ACC112 (cell line): Measurements from ENCODE around the gene FAM151A.

Source experiments
- H2AFZ ChIP-seq: fragments of 200-600 bp; sonication (generic); one replicate; pipeline ENCODE4 v1.6.0; 2017; ENCODE audit warnings: antibody characterized with exemption, low read length; ENCODE audit not compliant: unreplicated experiment
- H3K27ac ChIP-seq: fragments of 200-600 bp; sonication (generic); 2 replicates; pipeline ENCODE4 v1.5.1; 2014; ENCODE audit warnings: low read depth, mild to moderate bottlenecking, antibody characterized with exemption, low read length, moderate library complexity
- H3K27me3 ChIP-seq: fragments of 200-600 bp; sonication (generic); 2 replicates; pipeline ENCODE4 v1.6.1; 2014; ENCODE audit warnings: mild to moderate bottlenecking, antibody characterized with exemption, low read length, moderate library complexity, mixed read lengths; ENCODE audit not compliant: insufficient read depth
- H3K36me3 ChIP-seq: fragments of 200-600 bp; sonication (generic); 2 replicates; pipeline ENCODE4 v1.6.1; 2016; ENCODE audit warnings: mild to moderate bottlenecking, antibody characterized with exemption, low read length, moderate library complexity, mixed read lengths; ENCODE audit not compliant: insufficient read depth
- H3K4me1 ChIP-seq: fragments of 200-600 bp; sonication (generic); one replicate; pipeline ENCODE4 v1.6.1; 2016; ENCODE audit warnings: low read length, mixed read lengths; ENCODE audit not compliant: insufficient read depth, unreplicated experiment, control insufficient read depth
- H3K4me3 ChIP-seq: fragments of 200-600 bp; sonication (generic); 2 replicates; pipeline ENCODE4 v1.5.1; 2014; ENCODE audit warnings: mild to moderate bottlenecking, low read depth, low read length
- H3K79me2 ChIP-seq: fragments of 200-600 bp; sonication (generic); one replicate; pipeline ENCODE4 v1.6.0; 2016; ENCODE audit warnings: low read length; ENCODE audit not compliant: control insufficient read depth, unreplicated experiment, insufficient read depth

The FAM151A gene

DNA sequence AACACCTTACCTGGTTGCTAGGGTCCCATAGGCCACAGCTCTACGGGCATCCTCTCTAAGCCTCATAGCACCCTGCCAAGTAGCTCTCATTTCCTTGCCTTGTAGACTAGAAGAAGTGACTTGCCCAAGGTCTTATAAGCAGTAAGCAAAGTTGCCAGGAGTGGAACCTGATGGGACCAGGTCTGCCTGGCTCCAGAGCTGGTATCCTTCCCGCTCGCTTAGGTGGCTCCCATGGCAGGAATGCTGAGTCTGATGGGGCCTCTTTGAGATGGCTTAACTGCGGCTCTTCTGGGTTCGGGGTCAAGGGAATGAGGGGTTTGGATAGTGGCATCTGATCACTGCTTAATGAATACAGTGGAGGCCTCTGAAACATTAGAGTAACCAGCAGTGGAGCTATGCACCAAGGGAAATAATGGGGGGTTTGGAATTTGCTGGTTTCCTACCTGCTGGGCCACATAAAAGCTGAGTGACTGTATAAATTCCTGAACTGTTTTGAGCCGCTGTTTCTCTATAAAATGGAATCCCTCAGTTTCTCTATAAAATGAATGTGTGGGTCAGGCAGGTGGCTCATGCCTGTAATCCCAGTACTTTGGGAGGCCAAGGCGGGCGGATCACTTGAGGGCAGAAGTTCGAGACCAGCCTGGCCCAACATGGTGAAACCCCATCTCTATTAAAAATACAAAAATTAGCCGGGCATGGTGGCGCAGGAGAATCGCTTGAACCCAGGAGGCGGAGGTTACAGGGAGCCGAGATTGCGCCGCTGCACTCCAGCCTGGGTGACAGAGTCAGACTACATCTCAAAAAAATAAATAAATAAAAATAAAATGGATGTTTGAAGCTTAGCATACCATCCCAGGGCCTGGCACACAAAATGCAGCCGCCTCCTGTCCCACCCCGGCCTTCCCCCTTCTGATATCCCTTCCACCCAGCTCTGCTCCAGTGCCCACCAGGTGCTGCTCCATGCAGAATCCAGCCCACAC is 12.4 kb downstream of the FAM151A start:
- Histone ChIP-seq H3K27ac (no peak overlapping the region), H3K4me1 (peaks cover 6% of the 10 kb centered on the region), H3K27me3 (no peaks in the 10 kb centered on the region), H3K4me3 (no peak overlapping the region), H2AFZ (no peak overlapping the region), H3K36me3 (no peaks in the 10 kb centered on the region), H3K79me2 (no peaks in the 10 kb centered on the region)

DNA sequence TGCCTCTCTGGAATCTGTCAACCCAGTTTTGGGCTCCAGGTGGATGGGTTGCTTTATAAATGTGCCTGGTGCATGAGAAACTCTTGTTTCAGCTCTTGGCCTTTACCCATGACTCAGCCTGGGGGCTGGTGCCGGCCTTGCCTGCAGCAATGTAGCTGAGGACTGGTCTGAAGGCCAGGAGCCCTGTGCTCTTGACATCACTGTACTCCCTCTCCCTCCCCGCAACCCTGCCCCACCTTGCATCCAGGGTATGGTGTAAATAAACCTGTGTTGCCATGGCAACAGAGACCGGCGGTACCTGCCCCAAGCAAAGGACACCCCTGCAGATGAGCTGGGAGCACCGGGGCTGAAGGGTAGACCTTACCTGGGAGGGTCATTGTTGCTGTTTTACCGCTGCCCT is 13.3 kb downstream of the FAM151A start:
- H3K36me3 ChIP-seq: no peaks in the 10 kb centered on the region
- no peak overlapping the region for H2AFZ ChIP-seq
- H3K4me1 ChIP-seq: peaks cover 6% of the 10 kb centered on the region
- H3K27ac ChIP-seq: no peak overlapping the region
- H3K79me2 ChIP-seq: no peaks in the 10 kb centered on the region
- H3K27me3 ChIP-seq: no peaks in the 10 kb centered on the region
- no peak overlapping the region for H3K4me3 ChIP-seq

DNA sequence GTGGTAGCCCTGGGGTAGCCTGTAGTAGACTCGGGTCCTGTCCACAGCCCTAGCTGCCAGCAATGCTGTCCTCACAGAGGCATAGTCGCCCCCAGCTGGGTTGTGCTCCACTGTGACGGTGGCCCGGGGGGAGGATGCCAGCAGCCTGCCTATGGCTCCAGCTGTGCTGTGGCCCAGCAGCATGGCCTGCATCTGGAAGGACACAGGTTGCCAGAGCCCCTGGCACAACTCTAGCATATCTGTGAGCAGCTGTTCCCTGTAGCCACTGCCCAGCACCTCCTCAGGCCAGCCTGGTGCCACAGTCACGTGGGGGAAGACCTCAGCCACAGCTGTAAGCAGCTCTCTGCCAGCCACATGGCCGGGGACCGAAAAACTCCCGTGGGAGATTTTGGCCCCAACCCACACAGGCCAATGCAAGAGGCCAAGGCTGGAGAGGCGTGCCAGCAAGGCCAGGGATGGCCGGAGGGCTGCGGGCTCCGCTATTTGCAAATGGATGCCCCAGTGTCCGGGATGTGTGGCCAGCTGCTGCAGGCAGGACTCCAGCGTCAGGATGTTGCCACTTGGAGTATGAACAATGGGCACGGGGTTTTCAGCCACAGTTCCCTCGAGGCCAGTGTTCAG is 13.9 kb downstream of the FAM151A start:
- H3K4me3 ChIP-seq: no peak overlapping the region
- no peak overlapping the region for H2AFZ ChIP-seq
- no peak overlapping the region for H3K27ac ChIP-seq
- no peaks in the 10 kb centered on the region for H3K27me3 ChIP-seq
- H3K79me2 ChIP-seq: no peaks in the 10 kb centered on the region
- H3K4me1 ChIP-seq: peaks cover 6% of the 10 kb centered on the region
- no peaks in the 10 kb centered on the region for H3K36me3 ChIP-seq

DNA sequence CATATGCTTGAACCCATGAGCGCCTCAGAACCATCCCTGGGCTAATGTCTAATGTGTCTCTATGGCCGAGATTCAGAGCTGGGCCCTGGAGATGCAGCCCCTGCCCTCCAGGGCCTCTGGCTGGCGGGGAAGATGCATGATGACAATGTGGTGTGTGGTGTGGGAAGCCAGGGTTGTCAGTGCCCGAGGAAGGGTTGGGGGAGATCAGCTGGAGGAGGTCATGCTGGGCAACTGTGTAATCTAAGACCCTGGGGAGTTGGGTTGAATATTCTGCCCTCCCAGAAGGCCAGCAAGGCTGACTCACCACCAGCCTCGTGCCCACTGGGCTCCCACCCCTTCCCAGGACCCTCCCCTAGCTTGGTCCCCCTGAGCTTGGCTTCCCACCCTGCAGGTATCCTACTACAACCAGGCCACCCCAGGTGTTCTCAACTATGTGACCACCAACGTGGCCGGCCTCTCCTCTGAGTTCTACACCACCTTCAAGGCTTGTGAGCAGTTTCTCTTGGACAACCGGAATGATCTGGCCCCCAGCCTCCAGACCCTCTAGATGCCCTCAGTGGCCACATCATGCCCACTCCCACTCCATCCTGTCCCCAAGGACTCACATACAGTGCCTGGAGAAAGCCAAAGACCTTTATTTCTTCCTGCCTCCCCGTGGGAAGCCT is 14.6 kb downstream of the FAM151A start:
- Histone ChIP-seq H3K27me3 (no peaks in the 10 kb centered on the region), H2AFZ (no peak overlapping the region), H3K27ac (no peak overlapping the region), H3K36me3 (no peaks in the 10 kb centered on the region), H3K4me1 (peaks cover 6% of the 10 kb centered on the region), H3K79me2 (no peaks in the 10 kb centered on the region), H3K4me3 (no peak overlapping the region)

DNA sequence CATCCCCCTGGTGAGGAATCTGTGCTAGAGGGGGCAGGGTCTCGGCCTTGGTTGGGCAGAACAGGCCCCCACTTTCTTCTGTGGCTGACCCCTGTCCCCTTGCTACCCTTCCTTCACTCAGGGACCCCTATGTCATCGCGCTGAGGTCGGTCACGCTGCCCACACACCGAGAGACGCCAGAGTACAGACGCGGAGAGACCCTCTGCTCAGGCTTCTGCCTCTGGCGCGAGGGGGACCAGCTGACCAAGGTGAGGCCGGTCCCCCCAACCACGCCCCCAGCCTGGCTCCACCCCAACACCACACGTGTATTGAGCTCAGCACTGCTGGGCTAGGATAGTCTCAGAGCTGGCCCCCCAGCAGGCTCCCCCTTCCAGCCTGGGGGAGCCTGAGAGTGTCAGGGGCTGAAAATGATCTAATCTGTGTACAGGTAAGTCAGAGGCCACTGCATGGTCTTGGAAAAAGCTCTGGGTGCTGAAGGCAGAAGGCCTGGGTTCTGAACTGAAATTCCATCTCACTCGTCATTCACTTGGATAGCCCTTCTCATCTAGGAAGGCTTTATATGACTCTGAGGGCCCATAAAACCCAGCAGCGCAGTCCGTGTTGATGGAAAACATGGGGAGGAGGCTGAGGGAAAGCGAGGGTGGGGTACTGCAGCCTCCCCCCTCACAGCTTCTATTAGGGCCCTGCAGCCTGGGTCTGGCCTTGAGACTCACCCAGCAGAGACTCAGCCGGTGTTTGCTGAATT is 15.3 kb downstream of the FAM151A start:
- Histone ChIP-seq H3K79me2 (no peaks in the 10 kb centered on the region), H3K4me3 (no peak overlapping the region), H3K36me3 (no peaks in the 10 kb centered on the region), H2AFZ (no peak overlapping the region), H3K27me3 (no peaks in the 10 kb centered on the region), H3K27ac (no peak overlapping the region), H3K4me1 (peaks cover 5% of the 10 kb centered on the region)

DNA sequence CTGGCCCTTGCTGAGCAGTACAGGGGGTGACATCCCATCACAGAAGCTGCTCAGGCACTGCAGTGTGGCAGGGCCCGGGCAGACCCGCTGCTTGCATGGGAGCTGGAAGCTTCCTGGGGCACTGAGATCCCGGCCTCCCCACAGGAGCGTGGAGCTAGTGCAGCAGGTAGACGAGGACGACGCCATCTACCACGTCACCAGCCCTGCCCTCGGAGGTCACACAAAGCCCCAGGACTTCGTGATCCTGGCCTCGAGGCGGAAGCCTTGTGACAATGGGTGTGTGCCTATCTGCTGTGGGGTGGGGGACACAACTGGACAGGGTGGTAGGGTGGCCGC is 16.4 kb downstream of the FAM151A start:
- H3K36me3 ChIP-seq: no peaks in the 10 kb centered on the region
- H3K27me3 ChIP-seq: no peaks in the 10 kb centered on the region
- no peak overlapping the region for H3K4me3 ChIP-seq
- H3K27ac ChIP-seq: no peak overlapping the region
- no peaks in the 10 kb centered on the region for H3K79me2 ChIP-seq
- no peaks in the 10 kb centered on the region for H3K4me1 ChIP-seq
- H2AFZ ChIP-seq: no peak overlapping the region

DNA sequence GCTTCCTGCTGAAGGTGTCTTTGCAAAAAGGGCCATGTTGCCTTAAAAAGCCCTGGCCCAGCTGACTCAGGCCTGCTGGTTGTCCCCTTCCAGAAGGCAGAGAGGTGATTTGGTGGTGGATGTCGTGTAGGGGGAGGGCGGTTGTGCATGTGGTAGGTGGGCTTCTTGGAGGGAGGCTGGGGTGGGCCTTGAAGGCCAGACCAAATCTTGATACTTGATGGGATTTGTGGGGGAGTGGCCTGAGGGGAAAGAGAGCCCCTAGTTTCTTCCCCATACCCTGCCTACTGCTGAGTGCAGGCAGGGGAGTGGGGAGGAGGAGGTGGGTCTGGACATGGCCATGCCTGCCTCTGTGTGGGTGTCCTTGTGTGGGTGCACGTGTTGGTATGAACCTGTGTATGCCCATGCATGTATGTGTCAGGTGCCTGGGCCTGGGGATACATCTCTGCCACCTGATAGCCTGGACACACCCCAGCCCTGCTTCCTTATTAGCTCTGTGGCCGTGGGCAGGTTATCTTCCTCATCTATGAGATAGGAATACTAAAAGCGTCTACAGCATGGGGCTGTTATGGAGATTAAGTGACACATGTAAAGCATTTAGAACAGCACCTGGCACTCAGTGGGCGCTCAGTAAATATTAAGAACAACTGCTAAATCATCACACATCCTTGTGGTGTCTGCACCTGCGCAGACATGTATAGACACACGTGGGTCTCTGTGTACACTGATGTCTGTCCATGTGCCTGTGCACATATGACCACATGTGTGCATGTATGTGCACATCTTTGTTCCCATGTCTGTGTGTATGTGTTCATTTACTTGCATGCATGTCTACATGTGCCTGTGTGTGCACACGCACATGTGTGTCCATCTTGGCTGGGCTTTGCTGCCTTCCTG is 17.0 kb downstream of the FAM151A start:
- H3K36me3 ChIP-seq: no peaks in the 10 kb centered on the region
- H3K79me2 ChIP-seq: no peaks in the 10 kb centered on the region
- no peaks in the 10 kb centered on the region for H3K27me3 ChIP-seq
- H3K27ac ChIP-seq: no peak overlapping the region
- no peaks in the 10 kb centered on the region for H3K4me1 ChIP-seq
- H3K4me3 ChIP-seq: no peak overlapping the region
- no peak overlapping the region for H2AFZ ChIP-seq

DNA sequence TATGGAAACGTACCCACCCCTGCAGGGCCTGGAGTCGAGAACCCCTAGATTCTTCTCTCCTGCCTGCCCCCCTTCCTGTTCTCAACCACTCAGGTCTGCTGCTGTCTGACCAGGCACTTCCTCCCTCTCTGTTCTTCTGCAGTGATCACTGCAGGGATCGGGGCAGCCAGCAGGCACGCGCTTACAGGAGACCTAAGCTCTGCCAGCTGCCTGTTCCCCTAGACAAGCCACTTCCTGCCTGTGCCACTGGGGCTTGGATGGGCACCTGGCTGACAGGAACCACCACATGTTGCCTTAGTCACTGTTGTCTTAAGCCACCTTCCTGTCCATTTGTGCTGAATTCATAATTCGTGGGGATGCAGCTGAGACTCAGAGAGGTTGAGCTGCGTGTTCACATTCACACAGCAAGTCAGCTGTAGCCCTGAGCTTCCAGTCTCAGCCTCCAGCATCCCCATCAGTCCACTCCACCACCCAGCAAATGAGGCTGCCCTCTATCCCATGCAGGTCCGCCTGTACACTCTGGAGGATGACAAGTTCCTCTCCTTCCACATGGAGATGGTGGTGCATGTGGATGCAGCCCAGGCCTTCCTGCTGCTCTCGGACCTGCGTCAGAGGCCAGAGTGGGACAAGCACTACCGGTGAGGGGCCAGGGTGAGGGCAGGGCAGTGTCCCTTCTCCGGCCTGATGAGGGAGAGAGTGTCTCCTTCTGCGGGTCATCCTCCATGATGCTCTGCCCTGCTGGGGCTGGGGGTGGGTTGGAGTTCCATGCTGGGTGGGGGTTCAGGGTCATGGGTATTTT is 18.6 kb downstream of the FAM151A start:
- Histone ChIP-seq H3K4me3 (no peak overlapping the region), H3K36me3 (no peaks in the 10 kb centered on the region), H3K4me1 (no peaks in the 10 kb centered on the region), H3K27me3 (no peaks in the 10 kb centered on the region), H3K27ac (no peak overlapping the region), H2AFZ (no peak overlapping the region), H3K79me2 (no peaks in the 10 kb centered on the region)

DNA sequence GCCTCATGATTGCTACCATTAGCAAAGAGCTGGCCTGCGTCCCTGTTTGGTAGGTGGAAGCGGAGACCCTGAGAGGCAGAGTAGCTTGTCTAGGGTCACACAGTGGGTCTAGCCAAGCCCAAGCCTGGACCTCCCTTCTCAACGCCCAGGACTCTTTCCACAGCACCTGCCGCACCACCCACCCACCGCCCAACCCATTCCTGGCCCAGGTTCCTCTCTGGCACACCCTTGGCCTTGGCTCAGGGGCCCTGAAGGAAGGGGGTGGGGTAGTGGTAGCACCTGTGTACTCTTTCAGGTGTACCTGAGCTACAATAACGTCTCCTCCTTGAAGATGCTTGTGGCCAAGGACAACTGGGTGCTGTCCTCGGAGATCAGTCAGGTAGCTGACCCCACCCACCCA is 19.3 kb downstream of the FAM151A start:
- no peak overlapping the region for H2AFZ ChIP-seq
- no peak overlapping the region for H3K4me3 ChIP-seq
- H3K27ac ChIP-seq: no peak overlapping the region
- no peaks in the 10 kb centered on the region for H3K4me1 ChIP-seq
- no peaks in the 10 kb centered on the region for H3K27me3 ChIP-seq
- H3K79me2 ChIP-seq: no peaks in the 10 kb centered on the region
- no peaks in the 10 kb centered on the region for H3K36me3 ChIP-seq
